ENCODE results near the gene PTPRT. TPM values are rescaled to one million over a fixed set of nuclear protein-coding genes. Genes with fewer than 3 reads are reported as not detected.

Gene PTPRT
- total and polyA plus RNA-seq, 2 of the 13 experiments (the other 11 are each of a cell fraction or from before 2014, with no cell fraction given) = under 0.01 to 0.09 TPM

- FAIRE-seq (no peak), ATAC-seq (no peak), DNase-seq (ENCODE audit: low spot score) (no peak)
- H3K36me3 ChIP-seq (replicated peaks in 1 of 2; ENCODE audit: control insufficient read depth in 1 of 2, insufficient read depth in 2 of 2, low read length in 2 of 2) = no peaks in the 10 kb centered on the region
- ChIA-PET POLR2A (no interaction called here), CTCF (ENCODE audit: low intra/inter-chr PET ratio, low total read pairs) (no interaction called here)
- no peak overlapping the region for H3K4me3 ChIP-seq (replicated peaks in 1 of 3; ENCODE audit: insufficient read depth in 1 of 3, low read depth in 2 of 3, low read length in 3 of 3)
- WGBS (ENCODE audit: low lambda C conversion rate) = 2% methylated on average over 2 of the region's 2 CpGs
- no peaks in the 10 kb centered on the region for H3K27me3 ChIP-seq (ENCODE audit: control insufficient read depth in 1 of 2, insufficient read depth in 2 of 2, low read length in 2 of 2)
- no peaks in the 10 kb centered on the region for H3K4me1 ChIP-seq (ENCODE audit: insufficient read depth, low read length)
- H2AFZ ChIP-seq (ENCODE audit: low read length) = no peak overlapping the region
- peaks cover 43% of the 10 kb centered on the region for H3K9me3 ChIP-seq (ENCODE audit: low read length)
- H3K9ac ChIP-seq (ENCODE audit: insufficient read depth, low read depth, low read length) = no peak overlapping the region
- no peak overlapping the region for H3K4me2 ChIP-seq (ENCODE audit: low read depth, low read length)
- in situ Hi-C loops (cut with HindIII; ENCODE audit: extremely low pct_ligation_motif_present, low pct_unique_long_range_greater_than_20kb) (no loop called here), intact Hi-C loops (cut with micrococcal nuclease; ENCODE audit: unreplicated experiment) (no loop called here)
- no peak overlapping the region for H3K27ac ChIP-seq (ENCODE audit: extremely low read length, insufficient read depth, low read length)
- no peaks in the 10 kb centered on the region for H3K79me2 ChIP-seq (ENCODE audit: insufficient read depth, low read length)
- no TSS peak for BruUV-seq (replicated peaks)
- H4K20me1 ChIP-seq (ENCODE audit: insufficient read depth, low read length) = no peaks in the 10 kb centered on the region
- TF ChIP-seq MXD3 (CRISPR knock-in tag; IDR thresholded peaks at IDR 0.05) (no peak), ZNF496 (CRISPR knock-in tag; IDR thresholded peaks at IDR 0.05; ENCODE audit: insufficient replicate concordance) (no peak), REST (IDR thresholded peaks at IDR 0.05; ENCODE audit: borderline replicate concordance in 1 of 2, low read depth in 1 of 2, low read length in 2 of 2) (no peak), PRDM4 (CRISPR knock-in tag; IDR thresholded peaks at IDR 0.05; ENCODE audit: borderline replicate concordance) (no peak), ZNF710 (CRISPR knock-in tag; IDR thresholded peaks at IDR 0.05; ENCODE audit: borderline replicate concordance) (no peak), ATF7 (IDR thresholded peaks at IDR 0.05) (no peak), ATF7 (CRISPR knock-in tag; IDR thresholded peaks at IDR 0.05) (no peak), TBX3 (IDR thresholded peaks at IDR 0.05; ENCODE audit: borderline replicate concordance) (no peak), KLF16 (CRISPR knock-in tag; IDR thresholded peaks at IDR 0.05) (no peak), ARID5B (CRISPR knock-in tag; IDR thresholded peaks at IDR 0.05) (no peak), ZNF562 (CRISPR knock-in tag; IDR thresholded peaks at IDR 0.05; ENCODE audit: borderline replicate concordance) (no peak), ADNP (CRISPR knock-in tag; IDR thresholded peaks at IDR 0.05) (no peak)
Observed at GRCh38 chr20:42341654-42342053, 848.1 kb downstream of the PTPRT start.
